A673 (cell line): ENCODE data around the gene JPH2. TPM values are rescaled to one million over a fixed set of nuclear protein-coding genes. Genes with fewer than 3 reads are reported as not detected.

Experiments
- BruUV-seq: library from RNA; stranded (reverse); fragments of 400-500 nt; replicated peaks from 2 replicates; lab custom pipeline; 2021; lab: Mats Ljungman, UMichigan
- CTCF ChIA-PET: fragments of 300-600 bp; sonication (Branson Sonifier 250); formaldehyde crosslinking; loops from one replicate; lab custom pipeline; 2022; ENCODE audit warnings: antibody characterized with exemption; lab: Charles Lee
- POLR2A ChIA-PET: fragments of 300-600 bp; sonication (Branson Sonifier 250); formaldehyde crosslinking; loops from one replicate; lab custom pipeline; 2022; ENCODE audit warnings: antibody characterized with exemption; ENCODE audit not compliant: low non-redundant PET; lab: Charles Lee
- DNase-seq: peaks from one replicate; pipeline ENCODE4 v3.0.0-alpha.2; 2015; ENCODE audit warnings: low spot score
- H3K27ac ChIP-seq: fragments of 200-600 bp; sonication (generic); 2 replicates; pipeline ENCODE4 v1.5.1; 2016; ENCODE audit warnings: mixed run types, low read depth, mild to moderate bottlenecking, mixed read lengths, antibody characterized with exemption, low read length; ENCODE audit not compliant: poor library complexity, severe bottlenecking
- H3K27me3 ChIP-seq: fragments of 200-600 bp; sonication (generic); replicated peaks from 2 replicates; pipeline ENCODE4 v1.6.1; 2017; ENCODE audit warnings: mixed run types, low read depth, mild to moderate bottlenecking, mixed read lengths, antibody characterized with exemption, low read length; ENCODE audit not compliant: insufficient read depth, poor library complexity
- H3K36me3 ChIP-seq: fragments of 200-600 bp; sonication (generic); 2 replicates; pipeline ENCODE4 v1.6.1; 2016; ENCODE audit warnings: mixed run types, mild to moderate bottlenecking, mixed read lengths, antibody characterized with exemption, low read length; ENCODE audit not compliant: insufficient read depth, poor library complexity, severe bottlenecking
- H3K4me1 ChIP-seq: fragments of 200-600 bp; sonication (generic); 2 replicates; pipeline ENCODE4 v1.6.1; 2017; ENCODE audit warnings: mixed run types, mild to moderate bottlenecking, mixed read lengths, antibody characterized with exemption, low read length; ENCODE audit not compliant: insufficient read depth, poor library complexity, severe bottlenecking
- H3K4me3 ChIP-seq: fragments of 200-600 bp; sonication (generic); 2 replicates; pipeline ENCODE4 v1.5.1; 2016; ENCODE audit warnings: low read depth, mixed run types, mild to moderate bottlenecking, mixed read lengths, low read length; ENCODE audit not compliant: poor library complexity, severe bottlenecking
- H3K9me3 ChIP-seq: fragments of 200-600 bp; sonication (generic); 2 replicates; pipeline ENCODE4 v1.6.1; 2016; ENCODE audit warnings: mixed run types, low read depth, mild to moderate bottlenecking, mixed read lengths, antibody characterized with exemption, low read length; ENCODE audit not compliant: poor library complexity, severe bottlenecking
- CTCF ChIP-seq: fragments of 300-800, 200-600 bp; sonication (generic); conservative IDR thresholded peaks from 2 replicates; pipeline ENCODE4 v1.5.1; 2017; ENCODE audit warnings: low read depth, mild to moderate bottlenecking, antibody characterized with exemption, low read length, moderate library complexity, mixed read lengths
- EZH2 ChIP-seq: fragments of 200-600 bp; sonication (generic); IDR thresholded peaks from 2 replicates; pipeline ENCODE4 v1.6.1; 2017; ENCODE audit warnings: borderline replicate concordance, low read depth, mild to moderate bottlenecking, mixed read lengths, antibody characterized with exemption, low read length; ENCODE audit not compliant: poor library complexity, severe bottlenecking
- intact Hi-C: fragments of 100-400 bp; cut with micrococcal nuclease; formaldehyde crosslinking; loops from one replicate; pipeline ENCODE4 v1.10.0; 2022; ENCODE audit not compliant: unreplicated experiment
- total RNA-seq: library from RNA; stranded (reverse); gene quantifications from 2 replicates; pipeline ENCODE4 v1.2.3, GENCODE V29; 2021

JPH2 gene
- total RNA-seq, 1 experiment from 2014 or later: 1.1 TPM

- ChIA-PET CTCF (no interaction called here), POLR2A (no interaction called here)
- intact Hi-C loops: no loop called here
- no peaks in the 10 kb centered on the region for H3K9me3 ChIP-seq
- no peak for DNase-seq
- no peaks in the 10 kb centered on the region for H3K4me1 ChIP-seq
- H3K36me3 ChIP-seq: no peaks in the 10 kb centered on the region
- no TSS peak for BruUV-seq
- H3K27me3 ChIP-seq: no peaks in the 10 kb centered on the region
- H3K27ac ChIP-seq: no peak overlapping the region
- H3K4me3 ChIP-seq: no peak overlapping the region
- TF ChIP-seq EZH2 (no peak), CTCF (no peak)
Measured at GRCh38 chr20:44075191-44075949, 111.6 kb downstream of the JPH2 start.

- intact Hi-C loops: no loop called here
- Histone ChIP-seq H3K4me3 (no peak overlapping the region), H3K27me3 (no peaks in the 10 kb centered on the region), H3K9me3 (no peaks in the 10 kb centered on the region), H3K27ac (no peak overlapping the region), H3K36me3 (no peaks in the 10 kb centered on the region), H3K4me1 (no peaks in the 10 kb centered on the region)
- POLR2A ChIA-PET: no interaction called here
- CTCF ChIA-PET: no interaction called here
- DNase-seq: no peak
- no peak for TF ChIP-seq CTCF
- no peak for TF ChIP-seq EZH2
- BruUV-seq: no TSS peak
Measured at GRCh38 chr20:44074252-44075151, 112.5 kb downstream of the JPH2 start.

- H3K27ac ChIP-seq: no peak overlapping the region
- no peak for DNase-seq
- intact Hi-C loops: no loop called here
- TF ChIP-seq EZH2: no peak
- no peak for TF ChIP-seq CTCF
- H3K27me3 ChIP-seq: no peaks in the 10 kb centered on the region
- ChIA-PET CTCF (no interaction called here), POLR2A (no interaction called here)
- no TSS peak for BruUV-seq
- H3K9me3 ChIP-seq: no peaks in the 10 kb centered on the region
- no peaks in the 10 kb centered on the region for H3K4me1 ChIP-seq
- no peak overlapping the region for H3K4me3 ChIP-seq
- H3K36me3 ChIP-seq: peaks cover 8% of the 10 kb centered on the region
Measured at GRCh38 chr20:44073675-44074071, 113.3 kb downstream of the JPH2 start.
